Endodermal cell (in vitro differentiated cells): ENCODE results near the gene PDGFC. TPM values are rescaled to one million over a fixed set of nuclear protein-coding genes. Genes with fewer than 3 reads are reported as not detected.

Experiments
- DNase-seq: peaks from one replicate; pipeline ENCODE4 v3.0.0-alpha.2; 2017
- H3K27ac ChIP-seq: 2 replicates; pipeline ENCODE4 v1.5.1; 2013; ENCODE audit warnings: mild to moderate bottlenecking, low read depth, low read length, moderate library complexity
- H3K27me3 ChIP-seq: 2 replicates; pipeline ENCODE4 v1.6.1; 2013; ENCODE audit warnings: mild to moderate bottlenecking, low read length, moderate library complexity; ENCODE audit not compliant: insufficient read depth, control insufficient read depth, poor library complexity, severe bottlenecking
- H3K36me3 ChIP-seq: 2 replicates; pipeline ENCODE4 v1.7.0; 2013; ENCODE audit warnings: mild to moderate bottlenecking, low read length, moderate library complexity; ENCODE audit not compliant: control insufficient read depth, insufficient read depth
- H3K4me1 ChIP-seq: one replicate; pipeline ENCODE4 v1.7.0; 2013; ENCODE audit warnings: low read length; ENCODE audit not compliant: control insufficient read depth, insufficient read depth
- H3K4me3 ChIP-seq: 2 replicates; pipeline ENCODE4 v1.5.1; 2013; ENCODE audit warnings: mild to moderate bottlenecking, low read length, moderate library complexity
- H3K9ac ChIP-seq: 2 replicates; pipeline ENCODE4 v1.6.1; 2013; ENCODE audit warnings: mild to moderate bottlenecking, low read length, moderate library complexity; ENCODE audit not compliant: poor library complexity, severe bottlenecking; ENCODE audit errors: extremely low read depth
- H3K9me3 ChIP-seq: 2 replicates; pipeline ENCODE4 v1.6.1; 2013; ENCODE audit warnings: mild to moderate bottlenecking, low read length, moderate library complexity; ENCODE audit not compliant: control insufficient read depth
- H3K27ac Mint-ChIP-seq: 2 replicates; pipeline ENCODE4 v1.8.0; 2020; ENCODE audit warnings: mixed read lengths
- H3K27me3 Mint-ChIP-seq: 2 replicates; pipeline ENCODE4 v1.8.0; 2021; ENCODE audit warnings: mild to moderate bottlenecking, mixed read lengths; ENCODE audit not compliant: insufficient read depth
- H3K36me3 Mint-ChIP-seq: 2 replicates; pipeline ENCODE4 v1.8.0; 2020; ENCODE audit warnings: low read depth, mixed read lengths
- H3K4me1 Mint-ChIP-seq: 2 replicates; pipeline ENCODE4 v1.8.0; 2020; ENCODE audit warnings: mixed read lengths
- H3K4me3 Mint-ChIP-seq: 2 replicates; pipeline ENCODE4 v1.8.0; 2020; ENCODE audit warnings: mild to moderate bottlenecking, moderate library complexity, mixed read lengths
- H3K9me3 Mint-ChIP-seq: 2 replicates; pipeline ENCODE4 v1.8.0; 2020; ENCODE audit warnings: mild to moderate bottlenecking, mixed read lengths
- WGBS, 2 experiments: methylation state at CpG; one replicate each; pipeline versions ENCODE4 v1.1.5 to v1.1.7; 2013; ENCODE audit warnings: missing lambda C conversion rate in 2 of 2, mixed read lengths in 1 of 2; ENCODE audit not compliant: insufficient coverage in 1 of 2, insufficient read length in 1 of 2; 5-methylcytosine and 5-hydroxymethylcytosine counted together
- total RNA-seq, 2 donors: library from RNA; stranded (reverse); fragmentation: NEBNext Ultra II Directional in 1 of 2; extraction: Animal tissue kit (Norgen Biotek cat#: 25700) in 1 of 2; gene quantifications; 2 replicates in 1 of 2; 3 replicates in 1 of 2; pipeline ENCODE4 v1.2.1, GENCODE V29; 2021
- TF ChIP-seq, protein P1 (sequence below): fragments of 200-600 bp; sonication (generic); conservative IDR thresholded peaks from 2 replicates; pipeline ENCODE4 v1.5.0; 2021; ENCODE audit warnings: antibody characterized with exemption, mild to moderate bottlenecking

Gene PDGFC
- total RNA-seq, 2 donors from 2014 or later: 5.5 to 6.8 TPM

DNA sequence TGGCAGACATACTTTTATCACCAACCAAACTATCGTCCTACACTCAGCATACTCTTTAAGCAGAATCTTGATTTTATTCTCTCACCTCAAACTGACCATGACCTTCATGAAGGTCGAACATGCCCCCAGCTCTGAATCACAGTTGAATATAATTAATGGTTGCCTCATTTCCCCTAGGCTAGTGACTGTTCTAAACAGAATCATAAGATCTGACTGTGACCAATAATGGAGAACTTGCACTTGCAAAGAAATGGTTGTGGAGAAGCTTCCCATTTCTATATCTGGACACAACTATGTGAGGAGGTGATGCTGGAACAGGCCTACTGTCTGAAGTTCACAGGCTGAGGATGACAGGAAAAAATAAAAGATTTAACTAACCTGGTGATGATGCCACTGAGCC, 85.1 kb downstream of the PDGFC start:
- Histone ChIP-seq H3K9me3 (no peaks in the 10 kb centered on the region), H3K27me3 (no peaks in the 10 kb centered on the region), H3K4me1 (no peaks in the 10 kb centered on the region), H3K9ac (no peak overlapping the region), H3K36me3 (no peaks in the 10 kb centered on the region), H3K4me3 (no peak overlapping the region), H3K27ac (no peak overlapping the region)
- no peak overlapping the region for H3K4me3 Mint-ChIP-seq
- H3K4me1 Mint-ChIP-seq: no peaks in the 10 kb centered on the region
- 94 to 100% methylated on average over 1 to 2 of the region's 2 CpGs for WGBS, 2 experiments
- H3K9me3 Mint-ChIP-seq: no peaks in the 10 kb centered on the region
- DNase-seq: no peak
- H3K27ac Mint-ChIP-seq: no peak overlapping the region
- no peaks in the 10 kb centered on the region for H3K27me3 Mint-ChIP-seq
- TF ChIP-seq, protein P1, sequence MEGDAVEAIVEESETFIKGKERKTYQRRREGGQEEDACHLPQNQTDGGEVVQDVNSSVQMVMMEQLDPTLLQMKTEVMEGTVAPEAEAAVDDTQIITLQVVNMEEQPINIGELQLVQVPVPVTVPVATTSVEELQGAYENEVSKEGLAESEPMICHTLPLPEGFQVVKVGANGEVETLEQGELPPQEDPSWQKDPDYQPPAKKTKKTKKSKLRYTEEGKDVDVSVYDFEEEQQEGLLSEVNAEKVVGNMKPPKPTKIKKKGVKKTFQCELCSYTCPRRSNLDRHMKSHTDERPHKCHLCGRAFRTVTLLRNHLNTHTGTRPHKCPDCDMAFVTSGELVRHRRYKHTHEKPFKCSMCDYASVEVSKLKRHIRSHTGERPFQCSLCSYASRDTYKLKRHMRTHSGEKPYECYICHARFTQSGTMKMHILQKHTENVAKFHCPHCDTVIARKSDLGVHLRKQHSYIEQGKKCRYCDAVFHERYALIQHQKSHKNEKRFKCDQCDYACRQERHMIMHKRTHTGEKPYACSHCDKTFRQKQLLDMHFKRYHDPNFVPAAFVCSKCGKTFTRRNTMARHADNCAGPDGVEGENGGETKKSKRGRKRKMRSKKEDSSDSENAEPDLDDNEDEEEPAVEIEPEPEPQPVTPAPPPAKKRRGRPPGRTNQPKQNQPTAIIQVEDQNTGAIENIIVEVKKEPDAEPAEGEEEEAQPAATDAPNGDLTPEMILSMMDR: no peak
- H3K36me3 Mint-ChIP-seq: no peaks in the 10 kb centered on the region

- no peaks in the 10 kb centered on the region for H3K9me3 Mint-ChIP-seq
- no peaks in the 10 kb centered on the region for H3K36me3 Mint-ChIP-seq
- no peaks in the 10 kb centered on the region for H3K9me3 ChIP-seq
- no peaks in the 10 kb centered on the region for H3K36me3 ChIP-seq
- H3K4me1 ChIP-seq: no peaks in the 10 kb centered on the region
- H3K9ac ChIP-seq: no peak overlapping the region
- TF ChIP-seq, protein P1: no peak
- no peak overlapping the region for H3K27ac Mint-ChIP-seq
- H3K4me3 ChIP-seq: no peak overlapping the region
- no peaks in the 10 kb centered on the region for H3K27me3 ChIP-seq
- WGBS, 2 experiments: 100% methylated on average over 1 of the region's 1 CpG; no CpG with 5 or more reads in 1 of the 2 experiments
- H3K27me3 Mint-ChIP-seq: no peaks in the 10 kb centered on the region
- H3K4me3 Mint-ChIP-seq: no peak overlapping the region
- DNase-seq: no peak
- H3K4me1 Mint-ChIP-seq: no peaks in the 10 kb centered on the region
- H3K27ac ChIP-seq: no peak overlapping the region
These were observed 86.2 kb downstream of the PDGFC start for GRCh38 chr4:156885374-156885773.

GRCh38 chr4:156884183-156884582, 87.4 kb downstream of the PDGFC start:
- no peak overlapping the region for H3K4me3 ChIP-seq
- H3K27me3 ChIP-seq: no peaks in the 10 kb centered on the region
- H3K27ac ChIP-seq: no peak overlapping the region
- no peak overlapping the region for H3K4me3 Mint-ChIP-seq
- H3K4me1 ChIP-seq: no peaks in the 10 kb centered on the region
- WGBS, 2 experiments: 86 to 93% methylated on average over 2 to 3 of the region's 3 CpGs
- no peak for DNase-seq
- H3K27me3 Mint-ChIP-seq: no peaks in the 10 kb centered on the region
- no peaks in the 10 kb centered on the region for H3K9me3 Mint-ChIP-seq
- peaks cover 7% of the 10 kb centered on the region for H3K4me1 Mint-ChIP-seq
- H3K36me3 ChIP-seq: no peaks in the 10 kb centered on the region
- H3K27ac Mint-ChIP-seq: no peak overlapping the region
- no peak overlapping the region for H3K9ac ChIP-seq
- TF ChIP-seq, protein P1: no peak
- no peaks in the 10 kb centered on the region for H3K36me3 Mint-ChIP-seq
- H3K9me3 ChIP-seq: no peaks in the 10 kb centered on the region
